Activated T-helper 1 cell treated with anti-CD3 and anti-CD28 coated beads, Interleukin-2, amount 50 U/mL, for 16 hours (primary cell): ENCODE results near the gene FAM186B.

ENCODE experiments used
- DNase-seq, 2 donors: peaks; one replicate each; pipeline ENCODE4 v3.0.0-alpha.2; 2020; ENCODE audit warnings: low read depth in 1 of 2, low spot score in 1 of 2

The FAM186B gene

DNA sequence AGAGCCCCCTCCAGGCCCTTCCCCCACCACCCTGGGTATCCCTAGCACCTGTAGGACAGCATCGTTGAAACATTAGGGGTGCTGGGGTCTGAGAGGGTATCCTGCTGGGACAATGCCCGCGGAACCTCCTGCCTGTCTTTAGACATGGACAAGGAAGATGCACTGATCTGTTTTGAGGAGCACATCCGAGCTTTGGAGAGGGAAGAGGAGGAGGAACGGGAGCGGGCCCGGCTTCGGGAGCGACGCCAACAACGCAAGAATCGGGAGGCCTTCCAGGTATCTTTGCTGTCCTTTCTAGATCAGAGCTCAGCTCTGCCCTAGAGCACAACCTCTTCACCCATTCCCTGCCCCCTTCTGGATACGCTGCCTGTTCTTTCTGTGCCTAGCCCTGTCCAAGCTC is 31.1 kb upstream of the FAM186B start:
- no peak for DNase-seq

DNA sequence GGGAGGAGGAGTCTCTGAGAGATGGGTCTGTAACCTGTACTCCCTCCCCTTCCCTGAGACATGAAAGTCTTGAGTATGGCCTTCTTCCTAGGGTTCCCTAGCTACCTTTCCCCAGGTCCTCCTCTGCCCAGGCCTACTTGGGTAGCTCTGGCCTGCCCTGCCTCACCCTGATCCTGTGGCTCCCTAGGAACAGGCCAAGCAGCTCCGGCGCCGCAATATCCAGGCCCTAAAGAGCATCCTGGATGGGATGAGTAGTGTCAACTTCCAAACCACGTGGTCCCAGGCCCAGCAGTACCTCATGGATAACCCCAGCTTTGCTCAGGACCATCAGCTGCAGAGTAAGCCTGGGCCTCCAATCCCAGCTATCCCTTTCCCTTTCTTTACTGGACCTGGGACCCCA is 30.2 kb upstream of the FAM186B start:
- DNase-seq: no peak

DNA sequence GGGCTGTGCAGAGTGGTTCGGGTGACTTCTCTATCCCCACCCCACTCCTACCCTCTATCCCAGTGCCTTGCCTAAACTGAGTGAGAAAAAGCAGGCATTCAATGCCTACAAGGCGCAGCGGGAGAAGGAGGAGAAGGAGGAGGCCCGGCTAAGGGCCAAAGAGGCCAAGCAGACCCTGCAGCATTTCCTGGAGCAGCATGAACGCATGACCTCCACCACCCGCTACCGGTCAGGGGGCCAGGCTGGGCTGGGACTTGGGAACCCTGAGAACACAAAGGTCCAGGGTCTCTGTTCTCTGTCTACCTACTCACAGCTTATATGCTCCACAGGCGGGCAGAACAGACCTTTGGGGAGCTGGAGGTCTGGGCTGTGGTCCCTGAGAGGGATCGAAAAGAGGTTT is 29.6 kb upstream of the FAM186B start:
- DNase-seq: no peak

DNA sequence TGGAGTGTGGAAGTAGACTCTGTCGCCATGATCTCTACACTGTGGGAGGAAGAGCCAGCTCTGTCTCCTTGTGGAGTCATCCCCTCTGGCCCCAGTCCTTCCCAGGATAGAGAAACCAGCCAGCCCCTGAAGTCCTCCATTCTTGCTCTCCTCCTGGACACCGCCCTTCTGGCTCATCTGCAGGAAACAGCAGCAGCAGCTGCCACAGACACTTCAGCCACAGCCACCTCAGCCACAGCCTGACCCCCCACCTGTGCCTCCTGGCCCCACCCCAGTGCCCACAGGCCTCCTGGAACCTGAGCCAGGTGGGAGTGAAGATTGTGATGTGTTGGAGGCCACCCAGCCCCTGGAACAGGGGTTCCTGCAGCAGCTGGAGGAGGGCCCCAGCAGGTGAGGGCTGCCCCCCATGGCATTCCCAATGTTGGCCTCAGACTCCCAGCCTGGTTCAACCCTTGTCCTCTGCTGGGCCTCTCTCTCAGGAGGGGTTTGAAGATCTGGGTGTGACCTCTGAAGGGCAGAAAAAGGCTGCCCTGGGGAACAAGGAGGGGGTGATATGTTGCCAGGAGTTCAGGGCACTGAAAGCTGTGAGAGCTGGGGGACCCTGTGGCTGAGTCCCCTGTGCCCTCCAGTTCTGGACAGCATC is 28.4 kb upstream of the FAM186B start:
- DNase-seq: no peak

DNA sequence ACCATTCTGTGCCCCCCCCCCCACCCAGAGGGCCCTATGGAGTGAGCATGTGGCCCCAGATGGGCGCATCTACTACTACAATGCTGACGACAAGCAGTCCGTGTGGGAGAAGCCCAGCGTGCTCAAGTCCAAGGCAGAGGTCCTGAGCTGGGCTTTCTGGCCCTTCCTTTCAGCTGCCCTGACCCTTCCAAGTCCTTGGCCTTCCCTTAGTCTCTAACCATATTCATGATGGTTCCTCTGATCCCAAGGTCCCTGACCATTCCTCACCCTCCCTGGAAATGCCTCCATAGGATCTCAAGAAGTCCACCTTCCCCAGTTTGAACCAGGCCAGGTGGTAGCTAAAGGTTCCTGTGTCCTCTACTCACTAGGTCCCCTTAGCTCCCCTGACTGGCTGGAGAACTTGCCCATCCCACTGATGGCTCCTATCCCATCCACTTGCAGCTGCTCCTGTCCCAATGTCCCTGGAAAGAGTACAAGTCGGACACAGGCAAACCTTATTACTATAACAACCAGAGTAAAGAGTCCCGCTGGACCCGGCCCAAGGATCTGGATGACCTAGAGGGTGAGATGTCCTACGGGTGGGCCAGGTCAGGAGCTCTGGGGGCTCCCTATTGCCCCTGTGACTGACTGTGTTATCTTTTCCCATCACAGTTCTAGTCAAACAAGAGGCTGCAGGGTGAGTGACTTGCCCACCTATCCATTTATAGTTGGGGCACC is 27.7 kb upstream of the FAM186B start:
- DNase-seq: no peak

DNA sequence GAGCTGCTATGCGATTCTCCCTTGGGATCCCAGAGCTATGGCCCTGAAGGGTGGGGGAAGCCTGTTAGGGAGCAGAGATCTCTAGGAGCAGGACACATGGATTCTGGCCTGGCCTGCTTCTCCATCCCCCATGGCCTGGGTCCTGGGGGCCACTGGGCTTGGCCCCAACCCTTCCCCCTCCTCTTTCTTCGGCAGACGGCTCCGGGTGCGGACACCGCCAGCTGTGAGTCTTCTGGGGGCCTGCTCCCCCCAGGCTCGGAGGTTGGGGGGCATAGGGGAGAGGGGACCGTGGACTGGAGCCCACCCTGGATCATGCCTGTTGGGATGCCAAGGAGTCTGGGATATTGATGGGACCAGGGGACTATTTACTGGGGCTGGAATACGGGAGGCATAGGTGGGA is 27.0 kb upstream of the FAM186B start:
- no peak for DNase-seq

DNA sequence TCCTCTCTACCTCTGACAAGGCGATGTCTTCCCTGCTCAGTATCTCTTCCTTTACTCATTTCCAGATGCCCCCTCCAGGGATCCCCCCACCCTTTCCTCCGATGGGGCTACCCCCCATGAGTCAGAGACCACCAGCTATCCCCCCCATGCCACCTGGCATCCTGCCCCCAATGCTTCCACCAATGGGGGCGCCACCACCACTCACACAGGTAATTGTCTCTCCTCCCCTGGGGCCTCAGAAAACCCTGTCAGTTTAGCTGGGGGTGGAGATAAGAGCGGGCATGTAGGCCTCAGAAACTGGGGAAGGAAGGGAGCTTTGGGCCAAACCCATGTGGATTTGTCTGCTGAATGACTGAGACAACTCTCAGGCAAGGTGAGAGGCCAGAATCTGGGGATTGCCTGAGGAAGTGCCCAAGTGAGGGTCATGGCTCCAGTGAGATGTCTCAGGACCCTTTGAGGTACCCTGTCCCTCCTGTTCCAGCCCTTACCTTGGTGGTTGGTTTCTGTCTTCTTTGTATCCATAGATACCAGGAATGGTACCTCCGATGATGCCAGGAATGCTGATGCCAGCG is 26.0 kb upstream of the FAM186B start:
- DNase-seq: no peak

DNA sequence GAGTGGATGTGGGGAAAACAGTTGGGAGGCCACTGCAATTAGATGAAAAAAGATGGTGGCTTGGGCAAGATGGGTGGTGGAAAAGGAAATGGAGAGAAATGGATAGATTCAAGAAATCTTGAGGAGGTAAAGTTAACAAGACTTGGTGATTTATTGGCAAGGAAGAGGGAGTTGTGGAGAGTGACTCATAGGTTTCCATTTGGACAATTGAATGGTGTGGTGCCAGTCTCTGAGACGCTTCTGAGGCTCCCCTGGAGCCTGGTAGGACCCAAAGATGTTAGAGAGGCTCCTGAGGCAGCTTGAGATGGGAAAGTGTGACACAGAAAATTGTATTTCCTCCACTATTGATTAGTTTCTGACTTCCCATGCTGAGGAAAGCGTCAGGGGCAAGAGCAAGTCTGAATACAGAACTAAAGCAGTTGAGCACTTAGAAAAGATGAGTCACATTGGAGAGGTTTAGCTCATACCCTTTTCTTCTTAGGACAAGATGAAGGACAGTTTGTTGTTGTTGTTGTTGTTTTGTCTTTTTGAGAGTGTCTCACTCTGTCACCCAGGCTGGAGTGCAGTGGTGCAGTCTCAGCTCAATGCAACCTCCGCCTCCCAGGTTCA is 22.4 kb upstream of the FAM186B start:
- no peak for DNase-seq

DNA sequence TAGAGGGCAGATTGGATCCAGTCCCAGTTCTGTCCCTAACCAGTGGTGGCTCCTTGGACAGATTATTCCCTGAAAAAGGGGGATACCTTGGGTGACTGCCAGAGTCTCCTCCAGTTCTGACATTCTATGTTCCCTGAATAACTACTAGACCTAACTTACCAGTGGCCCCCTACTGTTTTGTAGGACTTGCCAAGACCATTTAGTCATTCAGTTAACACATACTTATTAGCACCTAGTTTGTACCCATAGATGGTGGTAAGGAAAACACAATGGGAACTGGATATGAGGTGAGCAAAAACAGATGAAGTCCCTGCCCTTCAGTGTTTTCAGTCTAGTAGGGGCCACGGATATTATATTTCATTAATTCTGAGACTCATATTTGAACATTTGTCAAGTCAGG is 21.4 kb upstream of the FAM186B start:
- DNase-seq: no peak

DNA sequence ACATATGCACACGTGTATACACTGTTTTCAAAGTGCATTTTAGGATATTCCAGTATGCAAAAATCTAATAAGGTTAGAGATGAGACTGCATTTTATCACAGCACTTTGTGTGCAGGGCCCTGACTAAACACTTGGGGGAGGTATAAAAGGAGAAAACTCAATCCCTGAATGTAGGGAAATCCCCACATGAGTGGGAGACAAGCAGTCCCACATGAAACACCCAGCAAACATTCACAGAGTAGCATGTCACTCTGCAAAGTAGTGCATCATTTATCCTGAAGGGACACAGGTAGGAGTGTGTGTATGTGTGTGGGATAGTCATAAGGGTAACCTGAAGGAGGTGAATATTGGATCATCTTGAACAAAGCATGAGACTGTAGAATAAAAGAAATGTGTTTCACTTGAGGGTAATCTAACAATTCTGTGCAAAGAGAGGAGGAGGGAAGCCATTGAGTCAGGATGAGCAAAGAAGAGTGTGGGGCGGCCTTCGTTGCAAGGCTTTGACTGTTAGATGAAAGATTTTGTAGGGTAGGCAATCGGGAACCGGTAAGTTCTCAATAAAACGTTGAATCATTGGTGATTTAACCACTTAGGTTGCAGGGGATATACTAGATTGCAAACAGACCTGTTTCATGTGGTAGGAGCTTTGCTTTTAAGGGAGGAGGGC is 20.9 kb upstream of the FAM186B start:
- no peak for DNase-seq

DNA sequence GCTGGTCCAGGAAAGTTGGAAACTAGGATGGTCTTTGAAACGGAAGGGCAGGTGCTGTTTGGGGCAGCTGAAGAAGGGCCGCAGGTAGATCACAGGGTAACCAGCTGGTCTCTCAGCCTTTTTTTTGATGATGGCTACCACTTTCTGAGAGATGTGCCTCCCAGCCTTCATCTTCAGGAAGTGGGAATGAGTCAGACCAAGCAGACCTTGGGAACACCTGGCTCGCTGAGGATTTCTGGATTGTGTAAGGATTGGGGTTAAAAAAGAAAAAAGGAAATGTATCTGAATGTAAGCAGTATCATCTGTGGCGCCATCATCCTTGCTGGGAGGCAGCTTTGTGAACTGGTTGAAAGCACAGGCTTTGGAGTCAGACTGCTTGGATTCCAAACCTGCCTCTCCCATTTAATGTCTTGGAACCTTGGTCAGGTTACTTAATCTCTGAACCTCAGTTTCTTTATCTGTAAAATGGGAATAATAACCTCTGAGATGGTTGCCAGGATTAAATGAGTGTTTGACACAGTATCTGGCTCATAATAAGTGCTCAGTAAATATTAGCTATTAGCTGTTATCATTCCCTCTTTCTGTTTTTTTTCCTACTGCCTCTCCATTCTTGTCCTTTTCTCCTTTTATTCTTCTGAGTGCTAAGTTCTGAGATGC is 19.6 kb upstream of the FAM186B start:
- DNase-seq: no peak

DNA sequence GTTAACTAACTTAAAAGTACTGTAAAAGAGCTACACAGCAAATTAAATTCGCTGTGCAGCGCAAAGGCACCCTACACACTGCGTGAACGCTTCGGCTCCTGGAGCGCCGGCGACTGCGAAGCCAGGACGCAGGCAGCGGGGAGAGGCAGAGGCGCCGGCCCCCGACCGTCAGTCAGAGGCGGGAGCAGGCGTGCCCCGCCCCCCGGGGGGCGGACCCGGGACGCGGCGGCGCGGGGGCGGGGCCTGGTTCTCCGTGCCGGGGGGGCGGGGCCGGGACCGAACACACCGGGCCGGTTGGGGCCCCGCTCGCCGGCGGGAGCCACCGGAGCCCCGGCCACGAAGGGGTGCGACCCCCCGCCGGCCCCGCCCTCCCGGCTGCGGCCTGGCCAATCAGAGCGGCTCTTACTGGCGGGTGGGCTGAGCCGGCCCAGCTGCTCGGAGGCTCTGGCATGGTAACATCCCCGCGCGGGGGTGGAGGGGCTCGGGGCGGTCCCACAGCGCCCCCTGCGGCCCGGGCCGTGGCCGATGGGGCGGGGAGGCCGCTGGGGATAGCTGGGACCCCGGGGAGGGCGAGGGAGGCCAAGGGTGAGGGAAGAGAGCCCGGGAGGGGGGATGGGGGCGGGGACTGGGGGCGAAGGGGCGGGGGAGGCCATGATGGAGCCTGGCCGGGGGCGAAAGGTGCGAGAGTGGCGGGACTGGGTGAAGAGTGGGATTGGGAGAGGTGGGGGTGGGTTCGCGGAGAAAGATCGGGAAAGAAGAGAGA is 17.9 kb upstream of the FAM186B start, which contains the start of gene PRPF40B:
PRPF40B (plus strand) TSS at position 420 of the 763 bp plus-strand sequence; CDS start at position 450, 30 bp downstream.
- DNase-seq: peak; percentile 58 to 80

DNA sequence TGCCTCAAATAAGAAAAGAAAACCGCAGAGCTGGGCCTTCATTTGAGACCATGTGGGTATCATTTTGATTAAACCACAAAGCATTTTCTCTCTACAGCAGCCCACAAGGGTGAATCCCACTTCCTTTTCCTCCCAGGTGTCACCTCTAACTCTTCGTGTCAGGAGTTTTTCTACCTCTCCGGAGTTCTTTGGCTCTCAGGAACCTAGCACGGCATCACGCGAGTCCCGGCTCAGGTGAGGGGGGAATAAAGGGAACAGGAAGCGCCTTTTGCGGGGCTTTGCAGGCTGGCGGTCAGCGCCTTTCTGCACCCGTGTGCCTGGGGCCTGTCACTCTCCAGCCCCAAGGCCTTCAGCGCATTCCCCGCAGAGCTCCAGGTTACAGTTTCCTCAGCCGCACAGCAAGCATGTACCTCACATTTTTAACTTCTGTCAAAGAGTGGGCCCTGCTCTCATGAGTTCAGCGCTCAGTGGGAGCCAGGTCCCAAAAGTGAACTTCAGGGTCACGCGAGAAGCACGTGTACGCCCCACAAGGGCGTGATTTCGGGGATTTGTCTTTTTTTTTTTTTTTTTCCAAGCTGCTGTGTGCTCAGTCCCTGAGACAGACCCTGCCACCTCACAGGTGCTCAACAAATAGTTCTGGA is 17.2 kb upstream of the FAM186B start:
- peak in 1 of 2 donors; percentile 30 for DNase-seq

DNA sequence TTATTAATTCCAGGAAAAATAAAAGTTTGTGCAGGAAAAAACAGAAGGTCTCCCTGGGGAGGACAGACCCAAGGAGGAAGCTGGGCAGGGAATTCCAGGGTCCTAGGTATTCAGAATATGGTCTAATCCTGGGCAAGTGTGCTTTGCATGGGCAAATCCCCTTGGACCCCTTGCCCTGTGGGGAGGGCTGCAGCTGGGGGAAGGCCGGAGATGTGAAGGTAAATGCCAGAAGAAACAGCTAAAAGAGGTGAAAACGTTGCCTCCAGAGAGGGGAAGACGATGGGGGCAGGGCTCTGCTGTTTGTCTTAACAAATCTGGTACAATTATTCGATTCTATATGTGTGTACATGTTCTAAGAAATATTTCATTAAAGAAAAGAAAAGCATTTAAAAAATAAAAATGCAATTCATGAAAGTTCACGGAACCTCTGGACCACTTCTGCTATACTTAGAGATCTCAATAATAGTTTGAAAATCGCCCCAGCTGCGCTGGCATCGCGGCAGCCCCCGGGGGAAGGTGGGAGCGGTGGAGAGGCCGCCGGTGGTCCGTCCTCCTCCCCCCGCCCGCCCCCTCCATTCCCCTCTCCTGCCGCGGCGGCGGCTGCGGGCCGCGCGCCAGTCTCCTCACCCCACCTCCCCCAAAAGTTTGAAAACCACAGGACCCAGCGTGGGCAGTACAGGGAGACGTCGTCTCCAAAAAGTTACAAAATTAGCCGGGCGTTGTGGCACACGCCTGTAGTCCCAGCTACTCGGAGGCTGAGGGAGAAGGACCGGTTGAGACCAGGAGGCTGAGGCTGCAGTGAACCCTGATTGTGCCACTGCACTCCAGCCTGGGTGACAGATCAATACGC is 16.4 kb upstream of the FAM186B start:
- DNase-seq: no peak

DNA sequence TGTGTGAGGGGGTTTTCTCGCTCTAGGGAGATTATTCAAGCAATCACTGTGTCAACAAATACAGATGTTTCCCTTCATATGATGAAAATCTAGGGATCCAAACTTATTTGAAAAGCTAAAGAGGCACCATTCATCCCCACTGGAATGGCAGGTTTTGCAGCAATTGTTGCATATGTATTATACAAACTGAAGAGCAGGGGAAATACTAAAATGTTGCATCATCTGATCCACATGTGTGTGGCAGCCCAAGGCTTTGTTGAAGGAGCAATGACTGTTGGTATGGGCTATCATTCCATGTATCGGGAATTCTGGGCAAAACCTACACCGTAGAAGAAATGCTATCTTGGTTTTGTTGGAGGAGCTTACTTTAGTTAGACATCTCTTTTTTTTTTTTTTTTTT is 13.8 kb upstream of the FAM186B start:
- DNase-seq: no peak

DNA sequence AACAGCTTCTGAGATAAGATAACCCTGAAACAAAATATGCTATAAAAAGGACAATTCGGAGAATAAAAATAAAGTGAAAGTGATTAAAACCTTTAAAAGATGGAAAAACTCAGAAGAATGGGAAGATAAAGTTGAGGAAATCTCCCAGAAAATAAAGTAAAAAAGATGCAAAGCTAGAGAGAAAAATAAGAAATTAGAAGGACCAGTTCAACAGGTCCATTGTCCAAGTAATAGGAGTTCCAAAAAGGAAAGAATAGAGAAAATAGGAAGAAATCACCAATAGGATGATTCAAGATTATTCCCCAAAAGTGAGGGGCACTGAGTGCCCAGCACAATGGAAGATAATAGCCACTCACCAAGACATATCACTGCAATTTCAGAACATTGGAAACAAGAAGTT is 13.1 kb upstream of the FAM186B start:
- no peak for DNase-seq

DNA sequence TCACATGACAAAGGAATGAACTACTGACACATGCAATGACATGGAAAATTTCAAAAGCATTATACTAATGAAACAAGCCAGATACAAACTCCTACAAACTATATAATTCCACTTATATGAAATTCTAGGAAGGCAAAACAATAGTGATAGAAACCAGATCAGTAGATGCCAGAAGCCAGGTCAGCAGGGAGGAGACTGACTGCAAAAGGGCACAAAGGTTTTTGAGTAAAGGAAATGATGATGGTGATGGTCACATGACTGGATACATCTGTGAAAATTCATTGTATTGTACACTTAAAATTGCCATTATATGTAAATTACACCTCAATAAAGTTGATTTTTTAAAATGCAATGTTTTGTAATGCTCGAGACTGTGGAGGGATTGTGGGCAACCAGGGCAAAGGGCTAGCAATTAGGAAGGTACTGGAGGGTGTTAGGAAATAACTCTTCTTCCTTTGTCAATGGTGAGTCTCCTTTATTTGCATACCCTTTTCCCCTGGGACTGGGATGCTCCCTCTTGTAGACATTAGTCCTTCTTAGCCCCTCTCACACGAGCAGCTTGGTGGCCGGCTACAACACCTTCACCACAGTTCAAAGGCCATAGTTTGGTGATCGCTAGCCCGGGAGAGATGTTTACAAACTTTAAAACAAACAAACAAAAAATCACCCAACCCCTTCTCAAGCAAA is 11.2 kb upstream of the FAM186B start:
- DNase-seq: no peak

DNA sequence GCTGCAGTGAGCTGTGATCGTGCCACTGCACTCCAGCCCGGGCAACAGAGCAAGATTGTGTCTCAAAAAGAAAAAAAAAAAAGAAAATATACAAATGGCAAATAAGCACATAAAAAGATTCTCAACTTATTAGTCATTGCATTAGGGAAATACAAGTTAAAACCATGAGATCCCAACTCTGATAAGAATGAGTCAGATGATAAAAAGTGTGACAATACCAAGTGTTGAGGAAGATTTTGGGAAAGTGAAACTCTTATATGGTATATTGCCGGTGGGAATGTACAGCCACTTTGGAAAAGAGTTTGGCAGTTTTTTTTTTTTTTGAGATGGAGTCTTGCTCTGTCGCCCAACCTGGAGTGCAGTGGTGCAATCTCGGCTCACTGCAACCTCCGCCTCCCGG is 10.3 kb upstream of the FAM186B start:
- DNase-seq: no peak
